Measurements from ENCODE around the gene SMTNL2.

- TF ChIP-seq EZH2phosphoT487 (IDR thresholded peaks at IDR 0.05; ENCODE audit: low read length) = no peak
- TF ChIP-seq CTCF (IDR thresholded peaks at IDR 0.05; ENCODE audit: low read length) = no peak
- TF ChIP-seq EZH2 (optimal IDR thresholded peaks at IDR 0.05; ENCODE audit: low read depth, low read length) = no peak
Measured at GRCh38 chr17:4542003-4542725, 42.2 kb upstream of the SMTNL2 start.

All from MM.1S (cell line).